Parathyroid adenoma (tissue), 2 donors: ENCODE data around the gene RHBDF1.
A peak's percentile ranks its signal among the peaks of the same experiment; 100 is the strongest.

ENCODE experiments used
- H2AFZ ChIP-seq: fragments of 300-600 bp; sonication (generic); one replicate; pipeline ENCODE4 v1.7.0; 2017; ENCODE audit warnings: antibody characterized with exemption, mild to moderate bottlenecking
- H3K27ac ChIP-seq: fragments of 300-600 bp; sonication (generic); one replicate; pipeline ENCODE4 v1.7.0; 2017
- H3K27me3 ChIP-seq: fragments of 300-600 bp; sonication (generic); one replicate; pipeline ENCODE4 v1.7.0; 2017; ENCODE audit warnings: low read length; ENCODE audit not compliant: control insufficient read depth, insufficient read depth
- H3K36me3 ChIP-seq: fragments of 300-600 bp; sonication (generic); one replicate; pipeline ENCODE4 v1.7.0; 2017; ENCODE audit warnings: low read length; ENCODE audit not compliant: control insufficient read depth, insufficient read depth
- H3K4me1 ChIP-seq: fragments of 300-600 bp; sonication (generic); one replicate; pipeline ENCODE4 v1.7.0; 2017; ENCODE audit warnings: control low read depth
- H3K4me2 ChIP-seq: fragments of 300-600 bp; sonication (generic); one replicate; pipeline ENCODE4 v1.7.0; 2017; ENCODE audit warnings: low read length
- H3K4me3 ChIP-seq: fragments of 300-600 bp; sonication (generic); one replicate; pipeline ENCODE4 v1.7.0; 2017; ENCODE audit warnings: low read depth, low read length
- H3K79me2 ChIP-seq: fragments of 300-600 bp; sonication (generic); one replicate; pipeline ENCODE4 v1.7.0; 2017; ENCODE audit warnings: control low read depth
- H3K9ac ChIP-seq: fragments of 300-600 bp; sonication (generic); one replicate; pipeline ENCODE4 v1.7.0; 2017; ENCODE audit warnings: mild to moderate bottlenecking
- H3K9me3 ChIP-seq: fragments of 300-600 bp; sonication (generic); one replicate; pipeline ENCODE4 v1.7.0; 2017; ENCODE audit warnings: low read length; ENCODE audit not compliant: control insufficient read depth
- TF ChIP-seq, protein P1 (sequence below): fragments of 300-600 bp; sonication (generic); IDR thresholded peaks from one replicate; pipeline ENCODE4 v1.7.0; 2017; ENCODE audit warnings: antibody characterized with exemption, mild to moderate bottlenecking
- donor health status: primary hyperparathyroidism.

Gene RHBDF1

DNA sequence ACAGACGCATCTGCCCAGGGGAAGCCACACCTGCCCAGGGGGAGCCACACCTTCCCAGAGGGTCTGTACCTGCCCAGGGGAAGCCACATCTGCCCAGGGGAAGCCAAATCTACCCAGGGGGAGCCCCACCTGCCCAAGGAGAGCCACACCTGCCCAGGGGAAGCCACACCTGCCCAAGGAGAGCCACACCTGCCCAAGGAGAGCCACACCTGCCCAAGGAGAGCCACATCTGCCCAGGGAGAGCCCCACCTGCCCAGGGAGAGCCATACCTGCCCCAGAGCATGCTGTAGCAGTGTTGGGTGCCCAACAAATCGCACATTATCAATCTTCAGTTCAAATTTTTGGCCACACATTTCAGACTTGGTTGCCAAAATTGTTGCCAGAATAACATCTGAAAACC, 46.4 kb upstream of the RHBDF1 start:
- no peaks in the 10 kb centered on the region for H3K4me1 ChIP-seq
- no peaks in the 10 kb centered on the region for H3K36me3 ChIP-seq
- H3K27me3 ChIP-seq: no peaks in the 10 kb centered on the region
- H3K27ac ChIP-seq: no peak overlapping the region
- TF ChIP-seq, protein P1, sequence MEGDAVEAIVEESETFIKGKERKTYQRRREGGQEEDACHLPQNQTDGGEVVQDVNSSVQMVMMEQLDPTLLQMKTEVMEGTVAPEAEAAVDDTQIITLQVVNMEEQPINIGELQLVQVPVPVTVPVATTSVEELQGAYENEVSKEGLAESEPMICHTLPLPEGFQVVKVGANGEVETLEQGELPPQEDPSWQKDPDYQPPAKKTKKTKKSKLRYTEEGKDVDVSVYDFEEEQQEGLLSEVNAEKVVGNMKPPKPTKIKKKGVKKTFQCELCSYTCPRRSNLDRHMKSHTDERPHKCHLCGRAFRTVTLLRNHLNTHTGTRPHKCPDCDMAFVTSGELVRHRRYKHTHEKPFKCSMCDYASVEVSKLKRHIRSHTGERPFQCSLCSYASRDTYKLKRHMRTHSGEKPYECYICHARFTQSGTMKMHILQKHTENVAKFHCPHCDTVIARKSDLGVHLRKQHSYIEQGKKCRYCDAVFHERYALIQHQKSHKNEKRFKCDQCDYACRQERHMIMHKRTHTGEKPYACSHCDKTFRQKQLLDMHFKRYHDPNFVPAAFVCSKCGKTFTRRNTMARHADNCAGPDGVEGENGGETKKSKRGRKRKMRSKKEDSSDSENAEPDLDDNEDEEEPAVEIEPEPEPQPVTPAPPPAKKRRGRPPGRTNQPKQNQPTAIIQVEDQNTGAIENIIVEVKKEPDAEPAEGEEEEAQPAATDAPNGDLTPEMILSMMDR: no peak
- H3K4me3 ChIP-seq: no peak overlapping the region
- no peak overlapping the region for H3K9ac ChIP-seq
- H2AFZ ChIP-seq: no peak overlapping the region
- H3K9me3 ChIP-seq: no peaks in the 10 kb centered on the region
- H3K4me2 ChIP-seq: no peak overlapping the region
- H3K79me2 ChIP-seq: no peaks in the 10 kb centered on the region

DNA sequence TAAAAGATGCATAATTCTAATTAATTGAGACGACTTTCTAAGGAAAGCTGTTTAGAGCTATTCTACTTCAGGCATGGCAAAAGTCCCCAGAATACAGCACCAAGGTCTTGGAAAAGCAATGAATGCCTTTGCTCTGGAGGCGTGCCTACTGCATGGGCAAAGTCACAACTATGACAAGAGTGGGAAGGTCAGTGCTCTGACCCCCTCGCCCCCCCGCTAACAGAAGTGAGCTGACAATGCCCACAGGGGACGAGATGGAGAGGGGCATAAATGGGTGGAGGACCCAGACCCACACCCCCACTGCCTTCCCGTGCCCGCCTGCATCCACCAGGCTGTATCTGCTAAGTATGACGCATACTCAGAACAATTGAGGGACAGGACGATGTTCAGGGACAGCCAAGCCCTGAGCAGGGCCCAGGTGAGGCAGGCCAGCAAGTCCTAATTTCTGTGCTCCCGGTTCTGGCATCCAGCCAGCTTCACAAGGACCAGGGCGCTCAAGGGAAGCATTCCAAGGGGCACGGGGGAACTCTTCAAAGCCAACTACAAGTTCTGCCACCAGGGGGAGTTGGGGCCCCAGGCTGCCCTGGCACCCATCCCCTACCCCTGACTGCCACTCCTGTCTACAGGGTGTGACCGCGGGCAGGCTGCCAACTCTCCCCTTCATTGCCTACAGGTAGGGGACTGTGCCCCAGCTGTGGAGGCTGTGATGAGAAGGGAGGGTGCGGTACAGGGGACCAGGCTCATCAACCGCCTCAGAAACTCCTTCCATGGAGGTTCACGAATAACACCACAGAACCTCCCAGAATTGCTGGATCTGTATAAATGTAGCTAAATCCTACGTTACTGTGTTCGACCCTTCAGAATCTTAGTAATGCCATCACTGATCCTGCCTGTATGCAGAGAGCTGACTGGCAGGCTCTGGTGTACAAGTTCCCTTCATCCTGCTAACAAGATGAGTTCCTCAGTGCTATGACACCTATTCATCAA, 45.2 kb upstream of the RHBDF1 start:
- H3K36me3 ChIP-seq: no peaks in the 10 kb centered on the region
- H3K27me3 ChIP-seq: no peaks in the 10 kb centered on the region
- H3K4me1 ChIP-seq: no peaks in the 10 kb centered on the region
- no peak overlapping the region for H3K9ac ChIP-seq
- H2AFZ ChIP-seq: no peak overlapping the region
- H3K4me3 ChIP-seq: no peak overlapping the region
- no peaks in the 10 kb centered on the region for H3K79me2 ChIP-seq
- no peak overlapping the region for H3K27ac ChIP-seq
- H3K9me3 ChIP-seq: no peaks in the 10 kb centered on the region
- TF ChIP-seq, protein P1: peak; percentile 70
- no peak overlapping the region for H3K4me2 ChIP-seq

DNA sequence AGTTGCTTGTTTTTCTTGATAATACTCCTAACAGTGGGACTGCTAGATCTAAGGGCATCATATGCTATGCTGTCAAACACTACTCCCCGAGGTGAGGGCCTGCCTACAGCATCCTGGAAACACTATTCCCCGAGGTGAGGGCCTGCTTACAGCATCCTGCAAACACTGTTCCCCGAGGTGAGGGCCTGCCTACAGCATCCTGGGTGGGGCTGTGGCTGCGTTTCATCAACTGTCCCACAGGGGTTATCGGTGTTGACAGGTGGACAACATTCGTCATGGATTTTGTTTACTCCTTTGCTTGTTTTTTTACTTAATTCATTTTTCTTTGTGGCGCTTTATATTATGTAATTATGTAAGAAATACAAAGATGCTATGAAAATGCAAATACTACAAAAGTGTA, 43.6 kb upstream of the RHBDF1 start:
- Histone ChIP-seq H3K27me3 (no peaks in the 10 kb centered on the region), H3K27ac (no peak overlapping the region), H3K79me2 (no peaks in the 10 kb centered on the region), H3K9ac (no peak overlapping the region), H3K4me1 (no peaks in the 10 kb centered on the region), H3K4me3 (no peak overlapping the region), H3K36me3 (no peaks in the 10 kb centered on the region), H3K9me3 (no peaks in the 10 kb centered on the region), H2AFZ (no peak overlapping the region), H3K4me2 (no peak overlapping the region)
- TF ChIP-seq, protein P1: no peak

DNA sequence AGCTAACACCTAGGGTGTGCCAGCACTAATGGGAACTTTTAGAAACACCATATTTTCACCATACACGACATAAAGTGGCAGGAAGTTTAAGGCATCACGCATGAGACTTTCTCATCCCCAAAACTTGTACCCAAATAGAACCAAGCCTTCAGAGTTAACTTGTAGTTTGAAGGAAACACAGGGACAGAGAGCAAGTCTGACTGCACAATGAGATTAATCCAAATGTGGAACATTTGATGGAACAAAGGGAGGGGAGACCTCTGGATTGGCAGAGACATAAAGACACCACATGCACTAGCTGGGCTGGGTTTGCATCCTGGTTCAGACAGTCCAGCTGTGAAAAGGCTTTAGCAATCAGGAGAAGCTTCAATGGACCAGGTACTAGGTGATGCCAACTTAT, 41.9 kb upstream of the RHBDF1 start:
- TF ChIP-seq, protein P1: no peak
- Histone ChIP-seq H3K9me3 (no peaks in the 10 kb centered on the region), H3K27ac (no peak overlapping the region)

More for the DNA sequence above, 41.9 kb upstream of the RHBDF1 start:
- no peak overlapping the region for H3K4me3 ChIP-seq
- no peaks in the 10 kb centered on the region for H3K27me3 ChIP-seq
- H3K36me3 ChIP-seq: no peaks in the 10 kb centered on the region
- H3K4me1 ChIP-seq: no peaks in the 10 kb centered on the region
- no peak overlapping the region for H2AFZ ChIP-seq
- no peak overlapping the region for H3K4me2 ChIP-seq
- no peaks in the 10 kb centered on the region for H3K79me2 ChIP-seq
- H3K9ac ChIP-seq: no peak overlapping the region
